GM12874 (cell line): ENCODE measurements around the gene ASCC2.

Source experiments
- TF ChIP-seq, protein P1 (sequence below): IDR thresholded peaks from 2 replicates; pipeline ENCODE4 v1.5.1; 2011; ENCODE audit warnings: low read depth, mild to moderate bottlenecking, control low read depth, low read length, moderate library complexity; ENCODE audit not compliant: insufficient read depth

The ASCC2 gene

DNA sequence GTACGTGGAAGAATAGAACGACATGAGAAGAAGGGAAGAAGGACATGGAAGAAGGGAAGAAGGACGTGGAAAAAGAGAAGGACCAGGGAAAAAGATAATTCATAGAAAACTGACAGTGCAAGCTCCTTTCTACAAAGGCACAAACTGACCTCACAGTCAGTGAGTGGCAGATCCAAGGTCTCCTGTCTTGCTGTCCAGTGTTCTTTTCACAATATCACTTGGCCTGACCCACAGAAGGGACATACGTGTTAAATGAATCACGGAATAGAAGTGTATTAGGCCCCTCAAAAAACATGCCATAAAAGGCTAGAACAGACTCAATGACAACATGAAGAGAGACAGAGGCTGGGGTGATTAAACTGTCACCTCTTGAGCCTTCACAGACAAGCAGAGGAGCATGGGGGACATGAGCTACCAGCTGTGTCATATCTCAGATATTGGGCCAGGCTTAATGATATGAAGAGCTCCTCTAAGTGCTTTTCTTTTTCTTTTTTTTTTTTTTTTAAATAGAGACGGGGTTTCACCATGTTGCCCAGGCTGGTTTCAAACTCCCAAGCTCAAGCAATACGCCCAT is 4.6 kb downstream of the ASCC2 start:
- TF ChIP-seq, protein P1, sequence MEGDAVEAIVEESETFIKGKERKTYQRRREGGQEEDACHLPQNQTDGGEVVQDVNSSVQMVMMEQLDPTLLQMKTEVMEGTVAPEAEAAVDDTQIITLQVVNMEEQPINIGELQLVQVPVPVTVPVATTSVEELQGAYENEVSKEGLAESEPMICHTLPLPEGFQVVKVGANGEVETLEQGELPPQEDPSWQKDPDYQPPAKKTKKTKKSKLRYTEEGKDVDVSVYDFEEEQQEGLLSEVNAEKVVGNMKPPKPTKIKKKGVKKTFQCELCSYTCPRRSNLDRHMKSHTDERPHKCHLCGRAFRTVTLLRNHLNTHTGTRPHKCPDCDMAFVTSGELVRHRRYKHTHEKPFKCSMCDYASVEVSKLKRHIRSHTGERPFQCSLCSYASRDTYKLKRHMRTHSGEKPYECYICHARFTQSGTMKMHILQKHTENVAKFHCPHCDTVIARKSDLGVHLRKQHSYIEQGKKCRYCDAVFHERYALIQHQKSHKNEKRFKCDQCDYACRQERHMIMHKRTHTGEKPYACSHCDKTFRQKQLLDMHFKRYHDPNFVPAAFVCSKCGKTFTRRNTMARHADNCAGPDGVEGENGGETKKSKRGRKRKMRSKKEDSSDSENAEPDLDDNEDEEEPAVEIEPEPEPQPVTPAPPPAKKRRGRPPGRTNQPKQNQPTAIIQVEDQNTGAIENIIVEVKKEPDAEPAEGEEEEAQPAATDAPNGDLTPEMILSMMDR, result no peak

DNA sequence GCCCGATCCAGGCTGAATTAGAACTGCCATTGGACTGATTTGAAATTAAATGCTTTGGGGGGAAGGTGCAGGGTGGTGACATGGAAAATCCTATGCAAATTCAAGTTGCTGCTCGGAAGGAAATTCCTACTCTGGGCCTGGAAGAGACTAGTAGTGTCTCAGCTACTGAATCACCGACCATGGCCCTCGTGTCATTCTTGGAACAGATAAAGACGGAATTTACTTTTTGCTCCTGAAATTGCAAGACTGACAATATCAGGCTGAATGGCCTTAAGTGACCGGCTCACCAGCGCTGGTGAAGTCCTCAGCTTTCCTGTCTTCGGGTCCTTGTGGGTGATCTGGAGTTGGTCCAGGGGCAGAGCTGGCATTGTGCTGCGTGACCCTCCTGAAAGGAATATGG is 6.1 kb downstream of the ASCC2 start:
- TF ChIP-seq, protein P1, result no peak

- TF ChIP-seq, protein P1, result no peak
Observed at GRCh38 chr22:29831186-29831921, 6.7 kb downstream of the ASCC2 start.

- TF ChIP-seq, protein P1, result no peak
Observed at GRCh38 chr22:29830585-29830984, 7.5 kb downstream of the ASCC2 start.

- TF ChIP-seq, protein P1, result no peak
Observed at GRCh38 chr22:29827091-29827490, 11.0 kb downstream of the ASCC2 start.

- TF ChIP-seq, protein P1, result no peak
Observed at GRCh38 chr22:29825578-29825977, 12.5 kb downstream of the ASCC2 start.

DNA sequence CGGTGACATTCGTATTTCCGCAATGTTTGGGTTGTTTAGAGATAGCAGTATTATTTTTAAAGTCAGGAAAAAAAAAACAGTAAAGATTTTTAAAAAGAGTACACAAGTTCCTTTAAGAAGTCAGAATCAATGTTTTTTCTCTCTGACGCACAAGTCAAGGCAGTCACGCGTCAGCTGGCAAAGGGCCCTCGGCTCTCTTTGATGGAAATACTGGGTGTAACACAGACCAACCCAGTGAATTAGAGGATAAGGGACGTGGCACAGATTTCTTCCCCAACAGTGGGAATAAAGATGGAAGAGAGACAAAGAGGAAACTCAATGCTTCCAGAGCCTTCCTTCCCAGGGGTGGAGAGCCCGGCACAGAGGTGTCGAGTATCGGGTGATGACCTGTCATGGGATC is 13.4 kb downstream of the ASCC2 start:
- TF ChIP-seq, protein P1, result no peak
